Activated CD4-positive, alpha-beta T cell treated with anti-CD3 and anti-CD28 coated beads, Interleukin-2, Interleukin-6, amounts not matched to agents 100 ng/mL and 50 ng/mL, durations not matched to agents 16 hours and 8 hours (primary cell): ENCODE measurements around the gene RAET1L.
"Not testable (repeated sequence)": the region's sequence is repeated elsewhere in the genome, so short reads cannot be mapped to it uniquely, and the experiment has no call there.

ENCODE experiments used
- DNase-seq: peaks from one replicate; pipeline ENCODE4 v3.0.0-alpha.2; 2020

Gene RAET1L

GRCh38 chr6:150043501-150044412 lies 18.4 kb upstream of the RAET1L start:
- no peak for DNase-seq

DNA sequence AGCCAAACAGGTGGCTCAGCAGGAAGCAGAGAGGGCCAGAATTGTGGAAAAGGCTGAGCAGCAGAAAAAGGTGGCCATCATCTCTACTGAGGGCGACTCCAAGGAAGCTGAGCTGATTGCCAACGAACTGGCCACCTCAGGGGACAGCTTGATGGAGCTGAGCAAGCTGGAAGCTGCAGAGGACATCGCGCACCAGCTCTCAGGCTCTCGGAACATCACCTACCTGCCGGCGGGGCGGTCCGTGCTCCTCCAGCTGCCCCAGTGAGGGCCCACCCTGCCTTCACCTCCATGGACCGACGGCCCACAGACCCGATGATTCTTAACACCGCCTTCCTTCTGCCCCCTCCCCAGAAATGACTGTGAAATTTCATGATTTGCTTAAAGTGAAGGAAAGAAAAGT lies 17.8 kb upstream of the RAET1L start:
- DNase-seq = no peak

DNA sequence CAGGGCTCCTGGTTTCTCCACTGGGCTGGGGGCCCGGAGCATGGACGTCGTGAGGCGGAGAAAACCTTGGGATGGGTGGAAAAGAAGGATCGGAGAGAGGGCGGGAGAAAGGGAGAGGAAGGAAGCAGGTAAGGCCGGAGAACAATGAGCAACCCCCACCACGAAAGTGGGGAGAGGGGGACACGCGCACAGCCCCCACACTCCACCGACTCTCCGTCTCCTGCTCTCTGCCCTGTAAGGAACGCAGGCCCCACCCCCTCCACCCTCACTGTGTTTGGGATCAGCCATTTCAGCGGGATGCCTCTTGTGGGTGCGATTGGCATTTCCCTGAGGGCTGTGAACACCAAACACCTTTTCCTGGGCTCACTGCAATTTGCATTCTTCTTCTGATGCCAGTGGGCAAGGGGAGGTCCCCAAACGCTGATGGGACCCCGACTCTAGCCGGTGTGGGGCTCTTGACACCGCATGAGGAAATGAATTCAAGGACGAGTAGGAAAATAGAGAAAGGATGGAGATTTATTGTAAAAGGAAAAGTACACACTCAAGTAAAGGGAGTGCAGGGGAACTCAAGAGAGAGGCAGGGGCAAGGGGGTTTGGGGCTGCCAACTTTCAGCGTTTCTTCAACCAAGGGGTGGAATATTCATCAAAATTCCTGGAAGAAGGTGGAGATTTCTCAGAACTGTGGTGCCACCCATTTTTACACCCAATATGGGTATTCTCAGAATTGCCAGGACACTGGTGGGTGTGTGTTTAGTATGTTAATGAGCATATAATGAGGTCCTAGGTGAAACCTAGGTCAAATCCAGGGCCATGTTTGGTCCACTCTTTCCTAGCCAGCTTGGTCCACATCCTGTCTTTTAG lies 13.1 kb upstream of the RAET1L start:
- DNase-seq = no peak

GRCh38 chr6:150037526-150038201 lies 12.3 kb upstream of the RAET1L start:
- no peak for DNase-seq

GRCh38 chr6:150036081-150036480 lies 10.7 kb upstream of the RAET1L start:
- DNase-seq = no peak

DNA sequence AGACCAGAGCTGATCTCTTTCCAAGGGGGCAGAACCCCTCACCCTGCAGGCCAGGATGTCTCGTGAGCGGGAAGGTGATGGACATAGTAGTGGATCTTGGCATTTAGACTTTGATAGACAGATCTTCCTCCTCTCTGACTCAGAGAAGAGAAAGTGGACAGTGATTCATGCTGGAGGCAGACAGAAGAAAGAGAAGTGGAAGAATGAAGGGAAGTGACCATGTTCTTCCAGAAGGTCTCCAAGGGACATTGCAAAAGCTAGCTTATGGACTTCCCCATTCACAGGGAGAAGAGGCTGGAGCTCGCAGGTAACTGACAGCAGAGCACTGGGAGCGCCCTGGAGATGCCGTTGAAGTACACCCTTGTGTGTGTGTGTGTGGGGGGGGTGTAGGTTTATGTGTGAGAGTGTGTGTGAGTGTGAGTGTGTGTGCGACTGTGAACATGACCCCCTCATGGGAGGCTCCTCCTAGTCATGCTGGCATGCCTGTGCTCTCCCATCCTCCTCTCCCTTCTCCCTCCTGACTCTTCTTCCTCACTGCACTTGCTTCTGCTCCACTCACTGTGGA lies 8.0 kb upstream of the RAET1L start:
- DNase-seq = no peak

GRCh38 chr6:150032598-150032997 lies 7.3 kb upstream of the RAET1L start:
- DNase-seq = no peak

- no peak for DNase-seq
Observed at GRCh38 chr6:150030611-150031010, 5.3 kb upstream of the RAET1L start.

DNA sequence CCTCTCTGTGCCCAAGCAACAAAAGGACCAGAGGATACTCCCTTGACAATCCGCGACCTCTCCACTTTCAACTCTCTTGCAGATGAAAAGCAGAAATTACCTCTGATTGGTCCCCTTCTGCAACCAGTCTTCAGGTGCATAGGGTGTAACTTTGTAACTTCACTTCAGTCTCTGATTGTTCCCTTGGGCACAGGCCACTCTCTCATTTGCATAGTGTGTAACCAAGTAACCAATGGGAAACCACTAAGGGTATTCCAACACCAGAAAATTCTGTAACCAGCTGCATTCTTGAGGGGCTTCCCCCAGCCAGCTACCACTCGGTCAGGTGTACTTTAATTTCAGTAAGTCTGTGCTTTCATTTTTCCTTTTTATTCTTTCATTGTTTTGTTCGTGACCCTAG lies 4.4 kb upstream of the RAET1L start:
- no peak for DNase-seq

DNA sequence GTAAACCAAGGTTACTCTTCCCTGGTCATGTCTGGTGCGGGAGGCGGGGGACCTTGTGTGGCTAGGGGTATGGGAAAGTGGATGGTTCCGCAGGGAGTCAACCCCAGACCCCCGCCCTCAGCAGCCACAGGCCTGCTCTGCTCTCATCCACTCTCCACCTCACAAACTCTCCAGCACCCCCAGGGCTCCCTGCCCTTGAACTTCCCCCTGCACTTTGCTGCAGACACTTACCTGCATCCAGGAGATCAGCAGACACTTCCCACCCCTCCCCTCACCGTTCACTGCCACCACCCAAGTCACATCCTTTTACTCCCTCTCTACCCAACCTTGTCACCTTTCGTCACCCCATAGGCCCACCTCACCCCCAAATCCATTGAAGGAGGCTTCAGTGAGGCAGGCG lies 3.9 kb upstream of the RAET1L start:
- no peak for DNase-seq

DNA sequence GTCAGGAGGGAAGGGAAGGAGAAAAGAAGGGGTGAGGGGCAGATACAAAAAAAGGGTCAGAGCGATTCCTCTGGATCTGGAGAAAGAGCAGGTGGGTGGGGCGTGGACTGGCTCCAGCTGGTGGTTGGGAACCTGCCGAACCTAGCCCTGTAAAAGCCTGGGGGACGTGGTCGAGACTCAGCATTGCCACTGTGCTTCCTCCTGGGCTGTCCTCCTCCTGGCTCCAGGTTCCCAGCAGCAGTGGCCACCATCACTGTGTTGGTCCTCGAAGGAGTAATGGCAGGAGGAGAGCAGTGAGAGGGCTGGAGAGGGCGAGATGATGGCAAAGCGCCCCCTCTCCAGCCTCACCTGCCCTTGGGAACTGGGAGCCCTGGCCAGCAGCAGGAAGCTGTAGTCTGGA lies 3.5 kb upstream of the RAET1L start:
- no peak for DNase-seq

DNA sequence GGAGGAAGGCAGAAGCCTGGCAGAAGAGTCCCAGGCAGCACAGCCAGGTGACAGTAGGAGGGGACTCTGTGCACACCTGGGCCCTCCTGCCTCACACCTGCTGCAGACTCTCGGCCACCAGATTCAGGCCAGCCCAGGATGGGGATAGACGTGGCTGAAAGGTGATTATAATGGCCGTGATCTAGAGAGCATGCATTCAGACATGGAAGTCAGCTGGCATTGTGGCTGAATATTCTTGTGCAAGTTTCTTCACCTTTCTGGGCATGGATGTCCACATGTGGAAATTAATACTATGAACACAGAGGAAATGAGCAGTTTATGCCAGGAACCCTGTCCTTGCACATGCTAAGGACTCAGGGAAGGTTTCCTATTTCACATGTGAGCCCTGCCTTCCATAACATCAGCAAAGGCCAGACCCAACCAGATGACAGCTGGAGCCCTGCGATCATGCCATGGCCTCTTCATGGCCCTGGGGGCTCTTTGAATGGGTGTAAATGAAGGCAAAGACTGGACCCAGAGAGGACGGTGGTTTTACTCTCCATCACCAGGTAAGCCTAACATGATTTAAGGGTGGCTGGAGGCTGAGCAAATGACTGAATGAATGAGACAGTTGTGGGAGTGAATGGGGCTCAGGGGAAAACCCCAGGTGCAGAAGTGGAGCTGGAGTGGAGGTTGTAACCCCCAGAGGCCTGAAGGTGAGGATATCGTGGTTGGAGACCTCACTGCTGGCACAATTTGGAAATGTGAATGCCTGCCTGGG lies 2.7 kb upstream of the RAET1L start:
- no peak for DNase-seq

DNA sequence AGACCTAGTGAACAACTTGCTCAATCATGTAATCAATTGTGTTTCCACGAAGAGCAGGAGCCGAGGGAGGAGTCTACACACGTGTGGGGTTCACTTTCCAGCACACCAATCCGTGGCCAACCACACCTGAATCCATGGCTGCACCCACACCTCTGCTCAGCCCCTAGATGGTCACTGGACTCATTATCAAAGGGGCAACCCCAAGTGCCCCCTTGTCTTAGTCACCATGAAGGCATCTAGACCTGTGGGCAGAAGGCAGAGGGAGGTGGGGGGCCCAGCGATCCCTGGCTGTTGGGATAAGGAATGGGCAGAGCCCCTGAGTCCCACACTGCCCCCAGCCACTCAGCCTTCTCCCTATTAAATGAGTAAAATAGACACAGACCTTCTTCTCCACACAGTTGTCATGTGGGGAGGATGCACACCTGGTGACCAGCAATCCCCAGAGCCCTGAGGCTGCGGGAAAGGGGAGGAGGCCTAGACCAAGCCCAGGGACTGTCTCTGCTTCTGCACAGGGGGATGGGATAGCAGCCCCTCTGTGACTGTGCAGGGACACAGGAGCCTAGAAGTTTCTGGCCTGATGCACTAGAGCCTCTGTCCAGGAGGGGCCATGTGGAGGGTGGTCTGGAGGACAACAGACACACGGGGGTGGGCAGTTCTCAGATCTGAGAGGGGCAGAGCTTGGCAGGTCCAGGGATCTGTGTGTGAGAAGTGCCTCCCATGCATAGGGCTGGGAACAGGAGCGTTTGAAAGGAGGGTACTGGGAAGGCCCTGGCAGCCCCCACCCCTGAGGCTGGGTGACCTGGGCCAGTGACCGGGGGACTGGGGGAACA lies 1.9 kb upstream of the RAET1L start:
- no peak for DNase-seq

GRCh38 chr6:150024646-150025155 lies 631 bp downstream of the RAET1L start:
- DNase-seq = no peak

DNA sequence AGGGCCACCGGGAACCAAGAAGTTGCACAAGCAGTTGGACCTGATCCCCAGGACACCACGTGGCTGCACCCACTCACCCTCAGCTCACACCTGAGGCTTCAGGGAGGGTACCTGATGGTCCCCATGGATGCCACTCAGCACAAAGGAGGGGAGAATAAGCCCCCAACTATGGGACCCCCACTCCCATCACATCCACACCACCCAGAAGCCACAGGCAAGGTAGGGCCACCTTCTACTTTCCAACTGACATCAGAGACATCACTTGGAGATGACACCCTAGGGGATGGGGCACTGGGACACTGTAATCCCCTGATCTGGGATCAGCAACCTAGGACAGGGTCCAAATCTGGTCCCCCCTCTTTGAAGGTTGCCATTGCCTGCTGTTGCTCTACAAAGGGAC lies 1.3 kb downstream of the RAET1L start:
- DNase-seq = not testable (repeated sequence)

GRCh38 chr6:150021870-150022269 lies 3.5 kb downstream of the RAET1L start:
- DNase-seq = not testable (repeated sequence)

DNA sequence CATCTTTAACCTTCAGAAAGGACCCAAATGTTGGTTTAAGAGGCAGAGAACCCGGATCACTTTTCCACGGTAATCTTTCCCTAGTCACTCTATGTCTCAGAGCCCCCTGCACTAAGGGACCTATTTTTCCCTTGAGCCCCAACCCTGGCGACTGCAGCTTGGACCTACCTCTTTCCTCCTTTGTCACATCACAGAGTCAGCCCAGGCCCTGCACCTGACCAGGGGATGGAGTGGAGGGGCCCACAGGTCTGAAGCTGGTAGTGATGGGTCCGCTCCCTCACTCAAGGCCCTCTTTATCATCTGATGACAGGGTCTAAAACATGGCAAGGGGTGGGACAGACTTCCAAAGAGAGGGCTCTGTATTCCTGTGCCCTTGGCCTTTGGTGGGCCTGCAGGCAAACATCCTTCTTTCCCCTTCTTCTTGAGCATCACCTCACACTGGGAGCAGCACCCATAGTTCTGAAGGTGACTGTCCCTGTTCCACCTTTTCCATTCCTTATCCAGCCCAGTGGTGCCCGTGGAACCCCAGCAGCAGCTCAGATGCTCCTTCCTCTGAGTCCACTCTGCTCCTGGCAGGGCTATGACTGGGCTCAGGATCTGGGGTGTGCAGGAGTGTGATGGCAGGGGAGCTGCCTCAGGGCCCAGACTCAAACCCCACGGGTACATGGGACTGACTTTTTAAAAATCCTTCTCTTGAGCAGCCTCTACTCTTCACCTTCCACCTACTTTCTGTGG lies 6.3 kb downstream of the RAET1L start:
- DNase-seq = no peak

- DNase-seq = not testable (repeated sequence)
Observed at GRCh38 chr6:150017186-150017521, 8.2 kb downstream of the RAET1L start.

DNA sequence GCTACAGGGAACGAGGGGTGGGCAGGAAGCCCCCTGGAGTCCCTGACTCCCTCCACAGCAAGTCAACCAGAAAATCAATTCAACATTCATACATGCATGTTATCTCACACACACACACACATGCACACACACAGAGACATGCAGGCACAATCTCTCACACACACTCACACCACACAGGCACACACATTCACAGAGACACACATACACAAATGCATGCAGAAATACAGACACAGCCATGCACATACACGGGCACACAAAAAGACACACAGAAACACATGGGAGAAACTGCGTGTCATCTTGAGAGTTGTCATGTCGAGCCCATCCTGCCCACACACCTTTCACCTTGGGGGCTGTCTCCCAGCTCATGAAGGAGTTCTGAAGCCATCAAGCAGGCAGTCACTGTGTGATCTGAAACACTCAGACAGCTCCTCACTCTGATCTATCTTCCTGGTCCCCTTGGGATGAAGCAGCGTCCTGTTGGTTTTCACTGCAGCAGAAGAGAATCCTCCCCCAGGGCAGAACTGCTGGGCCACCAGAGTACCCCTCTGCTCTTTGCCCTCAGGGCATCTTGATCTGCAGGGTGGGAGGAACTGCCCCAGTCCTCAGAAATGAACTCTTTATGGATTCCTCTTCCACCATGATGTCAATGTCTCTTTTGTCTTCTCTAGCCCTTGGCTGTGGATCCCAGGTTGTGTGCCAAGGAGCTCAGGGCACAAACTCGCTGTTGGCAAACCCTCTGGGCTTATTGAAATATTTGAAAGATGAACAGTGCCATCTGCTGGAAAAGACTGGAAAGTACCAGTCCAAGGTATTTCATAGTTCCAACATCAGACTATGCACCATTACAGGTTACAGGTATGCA lies 8.8 kb downstream of the RAET1L start:
- DNase-seq = peak; percentile 75
